NAMALWA (cell line): ENCODE measurements around the gene SLC17A9.

ENCODE experiments used
- DNase-seq: peaks from one replicate; pipeline ENCODE4 v3.0.0-alpha.2; 2015; ENCODE audit warnings: low spot score

The SLC17A9 gene

GRCh38 chr20:62969179-62969760, 16.8 kb downstream of the SLC17A9 start:
- DNase-seq: no peak

DNA sequence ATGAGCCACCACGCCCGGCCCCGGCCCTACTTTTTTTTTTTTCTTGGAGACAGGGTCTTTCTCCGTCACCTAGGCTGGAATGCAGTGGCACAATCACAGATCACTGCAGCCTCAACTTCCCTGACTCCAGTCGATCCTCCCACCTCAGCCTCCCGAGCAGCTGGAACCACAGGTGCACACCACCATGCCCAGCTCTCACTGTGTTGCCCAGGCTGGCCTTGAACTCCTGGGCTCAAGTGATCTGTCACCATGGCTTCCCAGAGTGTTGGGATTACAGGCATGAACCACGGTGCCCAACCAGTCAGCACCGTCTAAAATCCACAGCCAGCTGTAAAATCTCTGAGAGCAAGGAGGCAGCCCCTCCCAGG, 17.4 kb downstream of the SLC17A9 start:
- no peak for DNase-seq

GRCh38 chr20:62970307-62971210, 18.1 kb downstream of the SLC17A9 start:
- no peak for DNase-seq

DNA sequence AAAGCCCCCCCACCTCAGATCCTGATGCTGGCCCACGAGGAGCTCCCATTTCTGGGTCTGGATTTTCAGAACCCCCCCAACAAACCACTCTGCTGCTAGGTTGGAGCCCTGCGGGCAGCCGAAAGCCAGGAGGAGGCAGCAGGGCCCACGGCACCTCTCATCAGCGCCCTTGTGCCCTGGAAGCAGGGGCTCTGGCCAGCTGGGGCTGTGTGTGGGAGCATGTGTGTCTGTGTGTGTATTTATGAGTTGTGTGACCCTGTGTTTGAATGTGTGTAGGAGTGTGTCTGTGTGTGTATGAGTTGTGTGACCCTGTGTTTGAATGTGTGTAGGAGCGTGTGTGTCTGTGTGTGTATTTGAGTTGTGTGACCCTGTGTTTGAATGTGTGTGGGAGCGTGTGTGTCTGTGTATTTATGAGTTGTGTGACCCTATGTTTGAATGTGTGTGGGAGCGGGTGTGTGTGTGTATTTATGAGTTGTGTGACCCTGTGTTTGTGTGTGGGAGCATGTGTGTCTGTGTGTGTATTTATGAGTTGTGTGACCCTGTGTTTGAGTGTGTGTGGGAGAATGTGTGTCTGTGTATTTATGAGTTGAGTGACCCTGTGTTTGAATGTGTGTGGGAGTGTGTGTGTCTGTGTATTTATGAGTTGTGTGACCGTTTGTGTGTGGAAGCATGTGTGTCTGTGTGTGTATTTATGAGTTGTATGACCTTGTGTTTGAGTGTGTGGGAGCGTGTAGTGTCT, 18.9 kb downstream of the SLC17A9 start:
- DNase-seq: no peak

DNA sequence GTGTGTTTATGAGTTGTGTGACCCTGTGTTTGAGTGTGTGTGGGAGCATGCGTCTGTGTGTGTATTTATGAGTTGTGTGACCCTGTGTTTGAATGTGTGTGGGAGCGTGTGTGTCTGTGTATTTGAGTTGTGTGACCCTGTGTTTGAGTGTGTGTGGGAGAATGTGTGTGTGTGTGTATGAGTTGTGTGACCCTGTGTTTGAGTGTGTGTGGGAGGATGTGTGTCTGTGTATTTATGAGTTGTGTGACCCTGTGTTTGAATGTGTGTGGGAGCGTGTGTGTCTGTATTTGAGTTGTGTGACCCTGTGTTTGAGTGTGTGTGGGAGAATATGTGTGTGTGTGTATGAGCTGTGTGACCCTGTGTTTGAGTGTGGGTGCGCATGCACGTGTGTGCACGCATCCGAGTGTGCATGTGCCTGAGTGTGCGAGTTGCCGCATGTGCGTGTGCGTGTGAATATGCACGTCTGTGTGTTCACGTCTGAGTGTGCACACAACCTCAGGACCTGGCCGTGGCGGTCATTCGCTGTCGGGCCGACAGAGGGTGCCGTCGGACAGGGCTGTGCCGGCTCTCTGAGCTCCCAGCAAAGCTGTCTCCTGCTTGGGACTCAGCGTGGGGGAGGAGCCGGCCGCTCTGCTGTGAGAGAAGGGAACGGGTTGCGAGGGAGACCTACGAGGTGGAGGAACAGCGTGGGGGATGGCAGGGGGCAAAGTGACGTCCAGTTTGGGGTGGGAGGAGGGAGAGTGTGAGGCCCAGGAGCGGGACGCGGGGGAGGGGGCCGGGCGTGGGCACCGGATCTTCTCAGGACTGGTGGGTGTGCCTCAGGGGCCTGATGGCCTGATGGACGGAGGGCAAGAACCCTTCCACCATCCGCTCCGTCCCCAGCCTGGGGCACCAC, 19.7 kb downstream of the SLC17A9 start:
- peak; percentile 90 for DNase-seq

DNA sequence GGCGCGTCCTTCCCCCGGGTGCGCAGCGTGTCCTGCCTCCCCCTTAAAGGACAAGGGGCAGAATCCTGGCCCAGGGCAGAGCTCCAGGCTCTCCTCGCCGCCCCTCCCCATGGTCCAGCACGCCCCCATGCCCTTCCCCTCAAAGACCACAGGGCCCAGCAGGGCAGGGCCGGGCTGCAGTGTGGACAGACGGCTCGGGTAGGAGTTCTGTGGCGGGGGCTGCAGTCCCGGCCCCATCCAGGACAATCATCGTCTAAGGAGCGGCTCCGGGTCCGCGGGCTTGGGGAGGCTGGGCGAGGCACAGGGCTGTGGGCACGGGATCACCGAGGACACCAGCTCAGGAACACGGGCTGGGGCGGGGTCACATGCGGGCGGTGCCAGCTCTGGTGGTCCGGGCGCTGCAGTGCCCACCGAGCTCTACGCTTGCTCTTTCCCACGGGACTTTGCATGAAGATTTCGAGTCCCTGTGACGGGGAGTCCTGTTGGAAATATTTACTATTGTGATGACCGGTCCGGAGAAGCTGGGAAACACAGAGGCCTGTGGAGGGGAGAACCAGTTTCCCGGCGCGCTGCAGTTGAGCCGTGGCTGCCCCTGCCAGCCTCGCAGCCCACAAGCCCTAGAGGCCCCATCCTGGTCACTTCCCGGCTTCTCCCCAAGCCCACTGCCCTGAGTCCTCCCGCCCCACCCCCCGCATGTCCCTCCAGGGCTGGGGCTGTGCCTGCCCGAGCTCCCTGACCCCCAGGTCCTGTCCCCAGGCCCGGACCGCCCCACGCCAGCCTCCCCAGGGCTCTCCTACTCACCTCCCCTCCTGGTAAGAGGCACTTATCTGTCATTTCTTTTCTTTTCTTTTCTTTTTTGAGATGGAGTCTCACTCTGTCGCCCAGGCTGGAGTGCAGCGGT, 20.6 kb downstream of the SLC17A9 start:
- DNase-seq: no peak

- no peak for DNase-seq
These were observed 22.8 kb downstream of the SLC17A9 start for GRCh38 chr20:62975251-62975760.

DNA sequence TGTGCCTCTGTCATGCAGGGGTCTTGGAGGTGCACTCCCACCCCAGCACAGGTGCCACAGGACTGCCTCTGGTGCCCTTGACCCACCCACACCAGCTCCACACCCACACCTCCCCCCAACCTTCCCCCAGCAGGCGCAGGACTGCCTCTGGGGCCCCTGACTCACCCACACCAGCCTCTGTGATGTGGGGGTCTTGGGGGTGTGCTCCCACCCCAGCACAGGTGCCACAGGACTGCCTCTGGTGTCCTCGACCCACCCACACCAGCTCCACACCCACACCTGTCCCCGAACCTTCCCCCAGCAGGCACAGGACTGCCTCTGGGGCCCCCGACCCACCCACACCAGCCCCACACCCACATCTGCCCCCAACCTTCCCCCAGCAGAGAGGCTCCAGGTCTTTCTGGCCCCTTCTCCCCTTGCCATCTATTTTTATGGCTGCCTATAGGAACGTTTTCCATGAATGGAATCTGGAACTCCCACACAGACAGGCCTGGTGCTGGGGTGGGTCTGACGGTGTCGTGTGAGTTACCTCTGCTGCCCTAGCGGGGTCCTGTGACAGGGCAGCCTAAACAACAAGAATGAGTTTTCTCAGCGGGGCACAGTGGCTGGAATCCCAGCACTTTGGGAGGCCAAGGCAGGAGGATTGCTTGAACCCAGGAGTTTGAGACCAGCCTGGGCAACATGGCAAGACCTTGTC, 23.5 kb downstream of the SLC17A9 start:
- DNase-seq: no peak

GRCh38 chr20:62976886-62977285, 24.4 kb downstream of the SLC17A9 start:
- DNase-seq: no peak

DNA sequence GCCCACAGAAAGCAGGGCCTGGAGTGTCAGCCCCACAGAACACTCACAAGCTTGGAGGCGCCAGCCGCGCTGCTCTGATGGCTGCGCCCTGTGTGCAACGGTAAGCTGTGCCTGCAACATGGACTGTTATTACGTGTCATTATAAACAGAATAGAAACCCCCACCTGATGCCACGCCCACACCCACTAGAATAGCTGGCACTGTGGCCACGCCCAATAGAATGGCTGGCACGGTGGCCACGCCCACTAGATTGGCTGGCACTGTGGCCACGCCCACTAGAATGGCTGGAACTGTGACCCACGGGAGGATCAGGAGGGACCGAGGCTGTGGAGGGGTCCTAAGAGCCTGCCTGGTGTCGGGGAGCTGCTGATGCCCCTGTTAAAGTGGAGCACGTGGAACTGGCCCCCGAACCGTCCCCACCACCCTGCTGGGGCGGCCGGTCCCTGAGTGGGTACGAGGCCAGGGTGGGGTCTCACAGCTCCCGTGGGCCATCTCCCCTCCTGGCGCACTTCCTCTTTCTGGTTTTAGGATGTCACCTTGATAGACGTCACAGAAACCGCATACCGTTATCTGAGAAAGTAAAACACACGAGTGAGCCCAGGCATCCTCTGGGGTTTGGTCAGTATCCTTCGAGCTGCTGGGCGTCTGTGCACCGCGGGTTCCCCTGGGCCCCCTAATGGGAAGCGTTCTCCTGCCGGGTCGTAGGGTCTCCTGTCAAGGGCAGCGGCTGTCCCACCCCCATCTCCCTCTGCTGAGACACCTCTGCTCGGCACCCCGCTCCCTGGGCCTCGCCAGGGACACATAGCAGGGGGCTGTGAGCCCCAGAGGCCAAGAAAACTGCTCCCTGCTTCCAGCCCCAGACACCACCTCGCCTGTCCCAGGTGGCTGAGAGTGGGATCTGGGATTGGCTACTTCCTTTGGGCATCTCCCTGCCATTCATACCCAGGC, 25.4 kb downstream of the SLC17A9 start:
- peak; percentile 92 for DNase-seq

GRCh38 chr20:62978561-62978943, 26.0 kb downstream of the SLC17A9 start:
- no peak for DNase-seq

GRCh38 chr20:62979310-62979709, 26.8 kb downstream of the SLC17A9 start:
- DNase-seq: peak; percentile 41

- no peak for DNase-seq
These were observed 27.4 kb downstream of the SLC17A9 start for GRCh38 chr20:62979876-62980373.

- no peak for DNase-seq
These were observed 28.0 kb downstream of the SLC17A9 start for GRCh38 chr20:62980380-62980960.

- peak; percentile 51 for DNase-seq
These were observed 28.5 kb downstream of the SLC17A9 start for GRCh38 chr20:62980970-62981369.

GRCh38 chr20:62982124-62983075, 29.9 kb downstream of the SLC17A9 start:
- DNase-seq: no peak

GRCh38 chr20:62983210-62983609, 30.7 kb downstream of the SLC17A9 start:
- no peak for DNase-seq
